IMR-90 (cell line): ENCODE results near the gene GCSAM. TPM values are rescaled to one million over a fixed set of nuclear protein-coding genes. Genes with fewer than 3 reads are reported as not detected.

Source experiments
- CTCF ChIP-seq: conservative IDR thresholded peaks from 2 replicates; pipeline ENCODE4 v1.5.1; 2012; ENCODE audit warnings: mild to moderate bottlenecking, low read depth, low read length, improper control_type of control experiment
- NFE2L2 ChIP-seq: fragments of 150-350 bp; IDR thresholded peaks from 2 replicates; pipeline ENCODE4 v1.6.1; 2016; ENCODE audit warnings: low read depth, mild to moderate bottlenecking, low read length
- polyA plus RNA-seq, 3 experiments: library from polyadenylated mRNA; depleted of rRNA; stranded (reverse); fragments of >200 nt; gene quantifications; 2 replicates each; pipeline ENCODE4 v1.2.3, GENCODE V29; 2012; ENCODE audit warnings: low replicate concordance in 1 of 3
- total RNA-seq: library from RNA; depleted of rRNA; stranded (reverse); fragments of >200 nt; gene quantifications from 2 replicates; pipeline ENCODE4 v1.2.3, GENCODE V29; 2012

GCSAM gene
- total and polyA plus RNA-seq, 2 of the 4 experiments (the other 2 are of a cell fraction), result not detected

- no peak for TF ChIP-seq CTCF
- no peak for TF ChIP-seq NFE2L2
Measured at GRCh38 chr3:112127522-112128494, 5.2 kb downstream of the GCSAM start (continued).
